ENCODE data around the gene LMNTD2.

Gene LMNTD2, protein sequence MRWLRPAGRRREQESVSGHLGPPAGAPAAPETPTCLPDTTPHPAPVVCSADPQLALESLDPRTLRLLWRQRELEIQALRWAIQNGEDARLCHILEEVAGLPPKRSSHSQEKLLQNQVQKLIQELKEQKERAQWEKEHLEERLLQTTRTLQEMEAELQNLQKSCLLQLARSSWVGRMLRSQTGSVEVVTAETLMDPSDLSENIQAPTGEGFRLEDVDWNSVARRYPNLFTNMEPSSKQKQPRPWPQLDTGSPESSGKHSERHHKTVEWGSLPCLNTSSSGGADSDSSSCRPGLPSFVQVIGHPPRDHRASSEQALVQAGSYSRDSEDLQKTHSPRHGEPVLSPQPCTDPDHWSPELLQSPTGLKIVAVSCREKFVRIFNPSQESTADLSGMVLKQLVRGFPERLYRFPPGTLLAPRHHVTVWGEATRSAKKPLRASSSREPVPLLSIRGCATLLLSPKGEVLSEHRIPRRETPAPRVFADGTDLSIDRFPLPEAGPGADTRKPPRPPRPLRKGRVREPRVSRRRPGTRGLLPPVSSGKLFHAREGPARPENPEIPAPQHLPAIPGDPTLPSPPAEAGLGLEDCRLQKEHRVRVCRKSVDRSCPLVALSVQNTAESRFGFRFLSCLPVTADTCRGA

DNA sequence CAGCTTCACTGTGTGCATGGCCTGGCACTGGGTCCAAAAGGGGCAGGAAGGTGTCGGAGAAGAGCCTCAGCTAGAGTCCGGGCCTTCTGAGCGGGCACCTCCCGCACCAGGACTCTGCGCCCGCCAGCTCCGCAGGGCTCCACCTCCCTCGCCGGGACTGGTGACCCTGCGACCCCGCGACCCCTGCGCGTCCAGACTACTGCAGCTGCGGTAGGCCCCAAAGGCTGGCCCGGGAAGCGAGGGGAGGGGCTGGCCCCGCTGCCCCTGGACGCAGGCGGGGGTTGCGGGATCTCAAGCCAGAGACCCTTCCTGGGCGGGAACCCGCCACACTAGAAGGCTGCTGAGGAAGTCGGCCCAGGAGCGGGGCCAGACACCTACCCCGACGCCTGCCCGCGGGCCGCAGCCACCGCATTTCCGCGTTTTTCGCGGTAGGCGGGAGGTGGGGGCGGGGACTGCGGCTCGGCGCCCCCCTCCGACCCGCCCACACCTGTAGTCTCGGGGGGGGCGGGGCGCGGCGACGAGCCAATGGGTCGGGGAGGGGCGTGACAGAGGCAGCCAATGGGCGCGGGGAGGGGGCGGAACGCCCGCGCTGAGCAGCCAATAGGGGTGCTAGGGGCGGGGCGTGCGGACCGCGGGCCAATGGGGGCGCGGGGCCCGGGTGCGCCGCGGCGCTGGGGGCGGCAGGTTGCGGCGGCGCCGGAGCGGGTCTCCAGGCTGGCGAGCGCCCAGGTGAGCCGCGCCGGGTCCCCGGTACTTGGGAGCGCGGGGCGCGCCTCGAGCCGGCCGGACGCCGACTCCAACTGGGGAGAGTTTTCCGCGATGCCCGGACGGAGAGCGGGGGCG, at the start of gene LMNTD2, which contains the start of gene RASSF7:
Gene LMNTD2, minus strand, starts transcription at position 434 of the 843 bp plus-strand sequence. Its CDS starts 22 bp downstream, at position 412.
Gene RASSF7, plus strand, starts transcription at position 666 of the 843 bp plus-strand sequence. CDS start 799 bp downstream, outside the sequence.
- TF ChIP-seq, protein P1, sequence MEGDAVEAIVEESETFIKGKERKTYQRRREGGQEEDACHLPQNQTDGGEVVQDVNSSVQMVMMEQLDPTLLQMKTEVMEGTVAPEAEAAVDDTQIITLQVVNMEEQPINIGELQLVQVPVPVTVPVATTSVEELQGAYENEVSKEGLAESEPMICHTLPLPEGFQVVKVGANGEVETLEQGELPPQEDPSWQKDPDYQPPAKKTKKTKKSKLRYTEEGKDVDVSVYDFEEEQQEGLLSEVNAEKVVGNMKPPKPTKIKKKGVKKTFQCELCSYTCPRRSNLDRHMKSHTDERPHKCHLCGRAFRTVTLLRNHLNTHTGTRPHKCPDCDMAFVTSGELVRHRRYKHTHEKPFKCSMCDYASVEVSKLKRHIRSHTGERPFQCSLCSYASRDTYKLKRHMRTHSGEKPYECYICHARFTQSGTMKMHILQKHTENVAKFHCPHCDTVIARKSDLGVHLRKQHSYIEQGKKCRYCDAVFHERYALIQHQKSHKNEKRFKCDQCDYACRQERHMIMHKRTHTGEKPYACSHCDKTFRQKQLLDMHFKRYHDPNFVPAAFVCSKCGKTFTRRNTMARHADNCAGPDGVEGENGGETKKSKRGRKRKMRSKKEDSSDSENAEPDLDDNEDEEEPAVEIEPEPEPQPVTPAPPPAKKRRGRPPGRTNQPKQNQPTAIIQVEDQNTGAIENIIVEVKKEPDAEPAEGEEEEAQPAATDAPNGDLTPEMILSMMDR (IDR thresholded peaks at IDR 0.05): no peak
- Mint-ChIP-seq H3K4me1 (peaks cover 11% of the 10 kb centered on the region), H3K4me3 (peak within 1 kb of the TSS; percentile 81), H3K27me3 (ENCODE audit: low read depth, poor library complexity) (peaks cover 37% of the 10 kb centered on the region), H3K27ac (no peak within 1 kb of the TSS), H3K9me3 (no peaks in the 10 kb centered on the region), H3K36me3 (ENCODE audit: low read depth) (no peaks in the 10 kb centered on the region)
- DNase-seq: peak; percentile 98

DNA sequence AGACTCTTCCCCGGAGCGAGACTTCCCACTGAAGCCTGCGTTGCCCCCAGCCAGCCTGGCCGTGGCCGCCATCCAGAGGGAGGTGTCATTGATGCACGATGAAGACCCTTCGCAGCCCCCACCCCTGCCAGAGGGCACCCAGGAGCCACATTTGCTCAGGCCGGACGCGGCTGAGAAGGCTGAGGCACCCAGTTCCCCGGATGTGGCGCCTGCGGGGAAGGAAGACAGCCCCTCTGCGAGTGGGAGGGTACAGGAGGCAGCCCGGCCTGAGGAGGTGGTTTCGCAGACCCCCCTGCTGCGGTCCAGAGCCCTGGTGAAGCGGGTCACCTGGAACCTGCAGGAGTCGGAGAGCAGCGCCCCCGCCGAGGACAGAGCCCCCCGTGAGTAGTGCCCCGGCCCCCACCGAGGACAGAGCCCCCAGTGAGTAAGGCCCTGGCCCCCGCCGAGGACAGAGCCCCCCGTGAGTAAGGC, 48.8 kb upstream of the LMNTD2 start:
- H3K36me3 Mint-ChIP-seq (ENCODE audit: low read depth): peaks cover 28% of the 10 kb centered on the region

DNA sequence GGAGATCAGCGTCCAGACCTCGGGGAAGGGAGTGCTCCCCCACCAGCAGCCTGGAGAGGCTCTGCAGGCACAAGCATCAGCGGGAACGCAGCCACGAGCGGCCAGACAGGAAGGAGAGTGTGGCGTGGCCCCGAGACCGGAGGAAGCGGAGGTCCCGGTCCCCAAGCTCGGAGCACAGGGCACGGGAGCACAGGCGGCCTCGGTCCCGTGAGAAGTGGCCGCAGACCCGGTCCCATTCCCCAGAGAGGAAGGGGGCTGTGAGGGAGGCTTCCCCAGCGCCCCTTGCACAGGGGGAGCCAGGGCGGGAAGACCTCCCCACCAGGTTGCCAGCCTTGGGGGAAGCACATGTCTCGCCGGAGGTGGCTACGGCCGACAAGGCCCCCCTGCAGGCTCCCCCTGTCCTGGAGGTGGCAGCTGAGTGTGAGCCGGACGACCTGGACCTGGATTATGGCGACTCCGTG, 48.3 kb upstream of the LMNTD2 start:
- no peak for DNase-seq
- TF ChIP-seq, protein P1 (IDR thresholded peaks at IDR 0.05): no peak
- H3K36me3 Mint-ChIP-seq (ENCODE audit: low read depth): peaks cover 34% of the 10 kb centered on the region
- H3K9me3 Mint-ChIP-seq: no peaks in the 10 kb centered on the region
- H3K27me3 Mint-ChIP-seq (ENCODE audit: low read depth, poor library complexity): no peaks in the 10 kb centered on the region
- peaks cover 17% of the 10 kb centered on the region for H3K4me1 Mint-ChIP-seq
- H3K4me3 Mint-ChIP-seq: no peak overlapping the region
- H3K27ac Mint-ChIP-seq: peak overlapping the region; percentile 94

More for the DNA sequence above, 48.8 kb upstream of the LMNTD2 start:
- DNase-seq: no peak
- Mint-ChIP-seq H3K4me3 (no peak overlapping the region), H3K9me3 (no peaks in the 10 kb centered on the region), H3K4me1 (peaks cover 17% of the 10 kb centered on the region), H3K27me3 (ENCODE audit: low read depth, poor library complexity) (no peaks in the 10 kb centered on the region), H3K27ac (peak overlapping the region; percentile 61)
- TF ChIP-seq, protein P1 (IDR thresholded peaks at IDR 0.05): no peak

DNA sequence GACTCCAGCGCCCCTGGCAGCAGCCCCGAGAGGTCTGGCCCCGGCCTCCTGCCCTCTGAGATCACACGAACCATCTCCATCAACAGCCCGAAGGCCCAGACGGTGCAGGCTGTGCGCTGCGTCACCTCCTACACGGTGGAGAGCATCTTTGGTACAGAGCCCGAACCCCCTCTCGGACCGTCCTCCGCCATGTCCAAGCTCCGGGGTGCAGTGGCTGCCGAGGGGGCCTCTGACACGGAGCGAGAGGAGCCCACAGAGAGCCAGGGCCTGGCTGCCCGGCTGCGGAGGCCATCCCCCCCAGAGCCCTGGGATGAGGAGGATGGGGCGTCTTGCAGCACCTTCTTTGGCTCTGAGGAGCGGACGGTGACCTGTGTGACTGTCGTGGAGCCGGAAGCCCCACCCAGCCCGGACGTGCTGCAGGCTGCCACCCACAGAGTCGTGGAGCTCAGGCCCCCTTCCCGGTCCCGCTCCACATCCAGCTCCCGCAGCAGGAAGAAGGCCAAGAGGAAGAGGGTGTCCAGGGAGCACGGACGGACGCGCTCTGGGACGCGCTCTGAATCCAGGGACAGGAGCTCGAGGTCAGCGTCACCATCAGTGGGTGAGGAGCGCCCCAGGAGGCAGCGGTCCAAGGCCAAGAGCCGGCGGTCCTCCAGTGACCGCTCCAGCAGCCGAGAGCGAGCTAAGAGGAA, 47.6 kb upstream of the LMNTD2 start:
- H3K27me3 Mint-ChIP-seq (ENCODE audit: low read depth, poor library complexity): no peaks in the 10 kb centered on the region

More for the DNA sequence above, 47.6 kb upstream of the LMNTD2 start:
- no peak for DNase-seq
- peaks cover 35% of the 10 kb centered on the region for H3K36me3 Mint-ChIP-seq (ENCODE audit: low read depth)
- no peaks in the 10 kb centered on the region for H3K9me3 Mint-ChIP-seq
- TF ChIP-seq, protein P1 (IDR thresholded peaks at IDR 0.05): no peak
- no peak overlapping the region for H3K4me3 Mint-ChIP-seq
- H3K4me1 Mint-ChIP-seq: peaks cover 13% of the 10 kb centered on the region
- H3K27ac Mint-ChIP-seq: no peak overlapping the region
